PC-9 (cell line): Measurements from ENCODE around the gene ACAP3.

Experiments used
- EZH2 ChIP-seq: fragments of 200-600 bp; sonication (generic); IDR thresholded peaks from 2 replicates; pipeline ENCODE4 v1.8.0; 2017; ENCODE audit warnings: antibody characterized with exemption, low read depth
- TF ChIP-seq, protein P1 (sequence below): fragments of 200-600 bp; sonication (generic); conservative IDR thresholded peaks from 2 replicates; pipeline ENCODE4 v1.6.1; 2017; ENCODE audit warnings: mixed run types, antibody characterized with exemption, mild to moderate bottlenecking, moderate library complexity

DNA sequence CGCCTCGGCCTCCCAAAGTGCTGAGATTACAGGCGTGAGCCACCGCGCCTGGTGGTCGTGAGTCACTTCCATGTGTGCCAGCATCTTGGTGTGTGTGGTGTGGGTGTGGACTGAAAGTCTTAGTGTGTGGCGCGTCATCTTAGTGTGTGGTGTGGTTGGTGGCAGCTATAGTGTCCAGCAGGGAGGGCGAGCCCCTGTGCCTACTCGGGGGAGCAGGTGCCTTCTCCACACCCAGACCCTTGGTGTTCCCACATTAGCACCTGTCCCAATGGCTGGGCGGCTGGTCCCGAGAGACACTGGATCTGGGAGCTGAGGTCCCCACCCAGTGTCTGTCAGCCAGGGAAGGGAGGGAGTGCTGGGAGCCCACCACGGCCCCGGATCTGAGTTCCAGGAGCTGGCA lies 24.7 kb downstream of the ACAP3 start:
- TF ChIP-seq, protein P1, sequence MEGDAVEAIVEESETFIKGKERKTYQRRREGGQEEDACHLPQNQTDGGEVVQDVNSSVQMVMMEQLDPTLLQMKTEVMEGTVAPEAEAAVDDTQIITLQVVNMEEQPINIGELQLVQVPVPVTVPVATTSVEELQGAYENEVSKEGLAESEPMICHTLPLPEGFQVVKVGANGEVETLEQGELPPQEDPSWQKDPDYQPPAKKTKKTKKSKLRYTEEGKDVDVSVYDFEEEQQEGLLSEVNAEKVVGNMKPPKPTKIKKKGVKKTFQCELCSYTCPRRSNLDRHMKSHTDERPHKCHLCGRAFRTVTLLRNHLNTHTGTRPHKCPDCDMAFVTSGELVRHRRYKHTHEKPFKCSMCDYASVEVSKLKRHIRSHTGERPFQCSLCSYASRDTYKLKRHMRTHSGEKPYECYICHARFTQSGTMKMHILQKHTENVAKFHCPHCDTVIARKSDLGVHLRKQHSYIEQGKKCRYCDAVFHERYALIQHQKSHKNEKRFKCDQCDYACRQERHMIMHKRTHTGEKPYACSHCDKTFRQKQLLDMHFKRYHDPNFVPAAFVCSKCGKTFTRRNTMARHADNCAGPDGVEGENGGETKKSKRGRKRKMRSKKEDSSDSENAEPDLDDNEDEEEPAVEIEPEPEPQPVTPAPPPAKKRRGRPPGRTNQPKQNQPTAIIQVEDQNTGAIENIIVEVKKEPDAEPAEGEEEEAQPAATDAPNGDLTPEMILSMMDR: no peak
- no peak for TF ChIP-seq EZH2
